SK-N-MC (cell line): ENCODE measurements around the gene IL23A.
"Not testable (repeated sequence)": the region's sequence is repeated elsewhere in the genome, so short reads cannot be mapped to it uniquely, and the experiment has no call there.

Experiments used
- DNase-seq: peaks from one replicate; pipeline ENCODE4 v3.0.0-alpha.2; 2011; ENCODE audit warnings: low read depth, low spot score
- H3K27ac ChIP-seq: fragments of 200-600 bp; sonication (generic); 2 replicates; pipeline ENCODE4 v1.5.1; 2016; ENCODE audit warnings: mixed run types
- H3K36me3 ChIP-seq: fragments of 200-600 bp; sonication (generic); 2 replicates; pipeline ENCODE4 v1.6.1; 2017; ENCODE audit warnings: antibody characterized with exemption, low read length, mixed read lengths; ENCODE audit not compliant: insufficient read depth
- H3K4me3 ChIP-seq: fragments of 200-600 bp; sonication (generic); 2 replicates; pipeline ENCODE4 v1.5.1; 2016
- H3K9ac ChIP-seq: fragments of 200-600 bp; sonication (generic); 2 replicates; pipeline ENCODE4 v1.8.0; 2017; ENCODE audit warnings: mixed run types, mixed read lengths; ENCODE audit not compliant: insufficient read length
- H3K9me3 ChIP-seq: fragments of 200-600 bp; sonication (generic); 2 replicates; pipeline ENCODE4 v1.6.1; 2017; ENCODE audit warnings: low read depth, mild to moderate bottlenecking, antibody characterized with exemption, low read length, moderate library complexity, mixed read lengths
- EZH2 ChIP-seq: fragments of 200-600 bp; sonication (generic); IDR thresholded peaks from one replicate; pipeline ENCODE4 v1.6.1; 2017; ENCODE audit warnings: antibody characterized with exemption
- FOXP2 ChIP-seq: optimal IDR thresholded peaks from 2 replicates; pipeline ENCODE3; 2011; ENCODE audit warnings: mild to moderate bottlenecking, moderate library complexity; ENCODE audit not compliant: insufficient read depth; ENCODE audit errors: extremely low read length, control extremely low read depth
- POLR2AphosphoS5 ChIP-seq: IDR thresholded peaks from 2 replicates; pipeline ENCODE4 v1.6.1; 2012; ENCODE audit warnings: mild to moderate bottlenecking, low read depth, low read length, borderline replicate concordance

IL23A gene

DNA sequence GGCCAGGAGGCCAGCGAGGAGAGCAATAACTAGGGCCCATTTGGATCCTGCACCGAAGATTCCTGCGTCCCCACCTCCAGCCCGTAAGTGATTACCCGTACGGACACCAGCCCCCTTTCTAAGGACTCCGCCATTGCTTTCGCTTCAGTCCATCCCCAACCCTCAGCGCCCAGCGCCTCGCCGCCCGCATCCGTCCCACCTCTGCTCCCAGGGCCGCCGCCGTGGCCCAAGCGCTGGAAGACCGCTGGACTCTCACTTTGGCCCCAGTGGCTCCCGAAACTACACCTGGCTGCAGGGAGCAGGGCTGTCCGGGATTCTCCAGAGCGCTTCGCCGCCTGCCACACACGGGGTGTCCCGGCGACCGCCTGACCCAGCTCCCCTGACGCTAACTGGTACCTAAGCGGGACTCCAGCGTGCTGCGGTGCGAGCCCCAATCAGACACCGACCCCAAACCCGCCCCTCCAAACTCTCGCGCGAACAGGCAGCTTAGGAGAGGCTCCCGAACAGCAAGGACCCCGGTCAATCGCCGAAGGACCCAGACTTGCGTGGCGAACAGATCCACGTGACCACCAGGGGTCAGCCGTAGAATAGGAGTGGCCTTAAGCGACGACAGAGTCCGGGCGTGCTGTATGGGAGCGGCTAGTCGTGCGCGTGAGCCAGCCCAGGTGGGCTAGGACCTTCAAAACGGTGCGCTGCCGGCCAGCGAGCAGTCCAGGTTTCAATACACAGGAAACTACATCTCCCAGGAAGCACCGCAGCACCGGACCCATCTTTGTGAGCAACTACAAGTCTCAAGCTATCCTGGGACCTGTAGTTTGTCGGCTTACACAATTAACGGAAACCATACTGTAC, 22.8 kb upstream of the IL23A start, which contains the start of gene CNPY2:
TSS of gene CNPY2 (minus strand) at position 367 of the 852 bp plus-strand sequence. CDS start 771 bp downstream, outside the sequence.
- no peak for TF ChIP-seq EZH2
- TF ChIP-seq FOXP2 = peak; percentile 74
- TF ChIP-seq POLR2AphosphoS5 = peak; percentile 94
- peak; percentile 87 for DNase-seq
- peak within 1 kb of the TSS; percentile 92 for H3K9ac ChIP-seq
- H3K27ac ChIP-seq = peak within 1 kb of the TSS; percentile 88
- peak within 1 kb of the TSS; percentile 98 for H3K4me3 ChIP-seq
- H3K36me3 ChIP-seq = peaks cover 14% of the 10 kb centered on the region
- no peaks in the 10 kb centered on the region for H3K9me3 ChIP-seq

GRCh38 chr12:56317675-56318074, 21.0 kb upstream of the IL23A start:
- H3K4me3 ChIP-seq = no peak overlapping the region
- peaks cover 9% of the 10 kb centered on the region; the same call in 1 of the 2 replicates for H3K36me3 ChIP-seq
- no peak for DNase-seq
- TF ChIP-seq FOXP2 (no peak), POLR2AphosphoS5 (no peak), EZH2 (no peak)
- H3K9me3 ChIP-seq = no peaks in the 10 kb centered on the region
- H3K27ac ChIP-seq = no peak overlapping the region
- H3K9ac ChIP-seq = no peak overlapping the region

- no peak for DNase-seq
- no peak overlapping the region for H3K4me3 ChIP-seq
- H3K36me3 ChIP-seq = peaks cover 3% of the 10 kb centered on the region; the same call in 1 of the 2 replicates
- no peak overlapping the region for H3K27ac ChIP-seq
- no peak overlapping the region for H3K9ac ChIP-seq
- TF ChIP-seq POLR2AphosphoS5 (no peak), FOXP2 (no peak), EZH2 (no peak)
- no peaks in the 10 kb centered on the region for H3K9me3 ChIP-seq
These were observed 17.7 kb upstream of the IL23A start for GRCh38 chr12:56321027-56321426.

GRCh38 chr12:56321610-56322009, 17.1 kb upstream of the IL23A start:
- not testable (repeated sequence) for H3K36me3 ChIP-seq, H3K9ac ChIP-seq, DNase-seq, H3K4me3 ChIP-seq, H3K27ac ChIP-seq, H3K9me3 ChIP-seq

DNA sequence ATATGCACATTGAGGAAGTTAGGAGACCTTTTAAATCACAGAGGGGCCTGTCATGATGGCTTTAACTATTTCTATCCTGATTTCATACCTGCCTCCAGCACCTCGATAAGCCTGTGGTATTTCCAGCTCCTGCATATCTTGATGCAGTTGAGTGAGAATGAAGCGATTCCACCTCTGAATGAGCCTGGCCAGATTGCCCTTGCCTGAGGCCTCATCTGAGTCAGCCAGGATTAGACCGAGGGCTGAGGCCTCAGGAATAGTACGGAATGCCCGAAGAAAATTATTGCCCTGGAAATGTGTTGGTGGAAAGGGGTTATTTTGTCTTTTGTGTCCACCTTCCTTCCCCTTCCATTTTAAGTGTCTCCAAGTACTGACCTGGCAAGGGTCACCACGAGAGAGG, 14.5 kb upstream of the IL23A start:
- TF ChIP-seq POLR2AphosphoS5 = no peak
- no peak for TF ChIP-seq FOXP2
- no peak for TF ChIP-seq EZH2
- Histone ChIP-seq H3K27ac (no peak overlapping the region), H3K36me3 (peaks cover 5% of the 10 kb centered on the region; the same call in 1 of the 2 replicates), H3K4me3 (no peak overlapping the region), H3K9ac (no peak overlapping the region), H3K9me3 (no peaks in the 10 kb centered on the region)
- no peak for DNase-seq

- H3K9me3 ChIP-seq = no peaks in the 10 kb centered on the region
- no peak for TF ChIP-seq EZH2
- H3K36me3 ChIP-seq = peaks cover 4% of the 10 kb centered on the region; the same call in 1 of the 2 replicates
- DNase-seq = no peak
- H3K4me3 ChIP-seq = no peak overlapping the region
- H3K27ac ChIP-seq = no peak overlapping the region
- H3K9ac ChIP-seq = no peak overlapping the region
These were observed 12.6 kb upstream of the IL23A start for GRCh38 chr12:56326126-56326525.

- Histone ChIP-seq H3K36me3 (peaks cover 4% of the 10 kb centered on the region; the same call in 1 of the 2 replicates), H3K9ac (no peak overlapping the region), H3K27ac (no peak overlapping the region), H3K9me3 (no peaks in the 10 kb centered on the region), H3K4me3 (no peak overlapping the region)
- DNase-seq = no peak
- TF ChIP-seq EZH2 = no peak
- no peak for TF ChIP-seq FOXP2
- TF ChIP-seq POLR2AphosphoS5 = no peak
These were observed 12.2 kb upstream of the IL23A start for GRCh38 chr12:56326533-56326932.

GRCh38 chr12:56330936-56331490, 7.7 kb upstream of the IL23A start:
- no peak for DNase-seq
- H3K9ac ChIP-seq = no peak overlapping the region
- peaks cover 4% of the 10 kb centered on the region; the same call in 1 of the 2 replicates for H3K36me3 ChIP-seq
- no peak overlapping the region for H3K27ac ChIP-seq
- no peak overlapping the region for H3K4me3 ChIP-seq
- H3K9me3 ChIP-seq = no peaks in the 10 kb centered on the region
- no peak for TF ChIP-seq FOXP2
- no peak for TF ChIP-seq POLR2AphosphoS5
- TF ChIP-seq EZH2 = no peak

GRCh38 chr12:56332512-56333196, 6.0 kb upstream of the IL23A start:
- no peak overlapping the region for H3K27ac ChIP-seq
- peak overlapping the region; percentile 88 for H3K4me3 ChIP-seq
- H3K9me3 ChIP-seq = no peaks in the 10 kb centered on the region
- TF ChIP-seq EZH2 = no peak
- no peak for TF ChIP-seq POLR2AphosphoS5
- no peak for TF ChIP-seq FOXP2
- no peak for DNase-seq
- no peaks in the 10 kb centered on the region for H3K36me3 ChIP-seq
- no peak overlapping the region for H3K9ac ChIP-seq
